SK-N-DZ (cell line): Measurements from ENCODE around the gene AGAP1.
A peak's percentile ranks its signal among the peaks of the same experiment; 100 is the strongest.

Source experiments
- DNase-seq: peaks from one replicate; pipeline ENCODE4 v3.0.0-alpha.2; 2015; ENCODE audit warnings: low spot score

Gene AGAP1

DNA sequence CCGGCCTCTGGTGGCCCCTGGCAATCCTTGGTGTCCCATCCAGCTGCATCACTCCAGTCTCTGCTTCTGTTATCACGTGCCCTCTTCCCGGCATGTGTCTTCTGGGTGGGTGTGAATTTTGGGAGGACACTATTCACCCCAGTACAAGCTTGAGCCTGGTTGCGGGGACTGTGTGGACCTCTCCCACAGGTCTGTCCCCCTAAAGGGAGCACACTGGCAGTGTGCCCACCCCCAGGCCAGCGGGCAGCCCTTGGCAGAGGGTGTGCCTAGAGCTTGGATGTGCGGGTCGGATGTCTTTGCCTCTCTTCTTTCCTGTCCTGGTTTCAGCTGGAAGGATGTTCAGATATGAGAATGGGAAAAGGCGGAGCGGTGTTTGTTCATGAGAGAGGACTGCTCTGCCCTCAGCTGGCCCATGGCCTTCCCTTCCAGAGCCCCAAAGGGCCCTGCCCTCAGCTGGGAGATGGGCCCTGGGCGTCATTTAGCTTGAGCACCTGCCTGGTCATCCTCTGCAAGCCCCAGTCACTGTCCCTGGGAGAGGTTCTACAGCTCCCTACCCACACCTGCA lies 73.2 kb downstream of the AGAP1 start:
- no peak for DNase-seq

DNA sequence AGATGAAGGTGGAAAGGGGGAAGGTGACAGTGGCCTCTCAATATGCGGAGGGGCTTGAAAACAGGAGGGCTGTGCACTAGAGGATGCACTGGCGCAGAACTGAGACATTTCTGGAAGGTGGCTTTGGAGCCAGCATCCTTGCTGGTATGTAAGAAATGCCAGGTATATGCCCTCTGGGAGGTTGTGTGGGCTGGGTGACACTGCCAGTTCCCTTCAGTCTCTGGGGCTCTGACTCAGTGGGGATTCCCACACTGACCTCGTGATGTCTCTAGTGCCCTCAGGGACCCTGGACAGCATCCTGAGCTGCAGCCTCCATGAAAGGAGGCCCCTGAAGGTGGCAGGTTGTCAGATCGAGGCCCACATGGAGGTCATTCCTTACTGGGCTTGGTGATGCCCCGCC lies 74.0 kb downstream of the AGAP1 start:
- no peak for DNase-seq

DNA sequence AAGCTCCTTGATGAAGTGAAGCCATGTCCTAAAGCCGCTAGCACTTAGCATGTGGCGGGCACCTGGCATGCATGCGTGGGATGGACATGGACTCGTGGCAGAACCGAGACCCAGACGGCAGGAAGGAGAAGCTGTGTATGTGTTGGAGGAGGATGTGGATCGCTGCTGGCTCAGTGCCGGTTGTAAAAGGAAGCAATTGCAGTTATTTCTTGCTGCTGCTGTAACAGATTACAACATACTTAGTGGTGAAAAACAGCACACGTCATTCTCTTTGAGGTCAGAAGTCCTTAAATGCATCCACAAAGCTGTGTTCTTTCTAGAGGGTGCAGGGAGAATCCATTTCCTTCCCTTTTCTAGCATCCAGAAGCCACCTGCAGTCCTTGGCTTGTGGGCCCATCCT lies 74.6 kb downstream of the AGAP1 start:
- no peak for DNase-seq

DNA sequence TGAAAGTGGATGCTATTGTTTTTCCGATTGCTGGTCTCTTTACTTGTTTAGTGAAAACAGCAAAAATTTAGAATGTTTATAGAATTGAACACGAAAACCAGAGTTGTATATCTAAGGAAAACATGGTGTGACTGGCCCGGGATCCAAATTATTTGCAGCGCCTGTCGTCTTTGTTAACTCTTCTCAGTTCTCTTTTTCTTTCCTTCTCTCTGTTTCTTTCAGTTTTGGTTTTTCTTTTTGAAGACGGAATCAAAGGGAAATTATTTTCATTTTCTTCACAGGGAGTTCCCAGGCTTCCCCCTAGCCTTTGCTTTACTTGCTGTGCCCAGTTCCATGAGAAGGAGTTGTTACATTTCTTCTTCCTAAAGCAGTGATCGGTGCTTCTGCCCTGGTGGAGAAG lies 76.0 kb downstream of the AGAP1 start:
- no peak for DNase-seq

DNA sequence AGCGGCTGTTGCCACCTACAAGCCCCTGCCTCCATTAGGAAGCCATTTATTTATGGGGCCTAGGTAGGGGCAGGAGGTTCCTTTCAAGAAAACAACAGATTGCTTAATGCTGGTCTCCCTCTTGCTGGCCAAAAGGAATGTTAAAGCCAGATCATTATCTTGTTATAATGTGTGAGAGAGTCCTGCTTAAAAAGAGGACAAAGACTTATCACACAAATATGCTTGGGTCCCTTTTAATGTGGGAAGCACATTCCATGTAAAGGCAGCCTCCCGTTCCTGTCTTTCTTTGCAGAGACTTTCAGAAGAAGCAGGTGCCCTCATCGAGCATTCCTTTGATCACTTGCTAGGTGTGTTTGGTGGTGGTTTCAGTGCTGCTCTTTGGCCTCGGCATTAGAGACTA lies 76.4 kb downstream of the AGAP1 start:
- DNase-seq: no peak

DNA sequence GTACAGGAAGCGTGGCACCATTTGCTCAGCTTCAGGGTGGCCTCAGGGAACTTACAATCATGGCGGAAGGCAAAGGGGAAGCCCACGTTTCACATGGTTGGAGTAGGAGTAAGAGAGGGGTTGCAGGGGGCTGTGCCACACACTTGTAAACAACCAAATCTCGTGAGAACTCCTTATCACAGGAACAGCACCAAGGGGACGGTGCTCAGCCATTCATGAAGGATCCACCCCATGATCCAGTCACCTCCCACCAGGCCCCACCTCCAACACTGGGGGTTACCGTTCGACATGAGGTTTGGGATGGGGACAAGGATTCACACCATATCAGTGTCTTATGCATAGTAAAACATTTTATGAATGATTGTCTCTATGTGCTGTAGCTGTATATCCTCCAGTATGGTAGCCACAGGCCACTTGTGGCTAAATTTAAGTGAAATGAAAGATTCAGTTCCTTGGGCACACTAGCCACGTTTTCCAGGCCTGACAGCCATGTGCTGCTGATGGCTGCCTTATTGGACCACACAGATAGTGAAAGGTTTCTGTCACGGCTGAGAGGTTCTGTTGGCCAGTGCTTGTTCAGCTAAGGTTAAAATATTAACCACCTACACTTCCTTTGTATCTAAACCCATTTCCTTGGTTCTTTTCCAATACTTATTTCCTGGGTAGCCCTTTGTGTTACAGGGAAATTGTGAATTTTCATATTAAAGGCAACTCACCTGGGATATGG lies 77.3 kb downstream of the AGAP1 start:
- DNase-seq: no peak

DNA sequence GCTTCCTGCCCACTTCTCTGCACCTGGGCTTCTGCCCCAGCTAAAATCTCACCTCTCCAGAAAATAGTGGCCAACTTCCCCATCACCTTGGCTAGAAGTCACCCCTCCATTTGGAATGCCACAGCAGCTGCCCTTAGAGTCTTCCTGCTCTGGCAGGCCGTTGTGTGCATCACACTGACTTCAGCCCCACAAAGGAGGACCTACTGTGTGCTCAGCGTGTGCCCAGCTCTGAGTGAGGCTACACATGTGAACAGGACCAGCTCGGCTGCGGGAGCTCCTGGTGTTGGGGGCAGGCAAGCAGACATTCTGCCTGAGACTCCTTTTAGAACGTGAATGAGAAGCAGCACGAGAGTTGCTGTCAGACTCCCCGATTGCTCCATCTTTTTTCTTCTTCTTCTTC lies 78.7 kb downstream of the AGAP1 start:
- no peak for DNase-seq

DNA sequence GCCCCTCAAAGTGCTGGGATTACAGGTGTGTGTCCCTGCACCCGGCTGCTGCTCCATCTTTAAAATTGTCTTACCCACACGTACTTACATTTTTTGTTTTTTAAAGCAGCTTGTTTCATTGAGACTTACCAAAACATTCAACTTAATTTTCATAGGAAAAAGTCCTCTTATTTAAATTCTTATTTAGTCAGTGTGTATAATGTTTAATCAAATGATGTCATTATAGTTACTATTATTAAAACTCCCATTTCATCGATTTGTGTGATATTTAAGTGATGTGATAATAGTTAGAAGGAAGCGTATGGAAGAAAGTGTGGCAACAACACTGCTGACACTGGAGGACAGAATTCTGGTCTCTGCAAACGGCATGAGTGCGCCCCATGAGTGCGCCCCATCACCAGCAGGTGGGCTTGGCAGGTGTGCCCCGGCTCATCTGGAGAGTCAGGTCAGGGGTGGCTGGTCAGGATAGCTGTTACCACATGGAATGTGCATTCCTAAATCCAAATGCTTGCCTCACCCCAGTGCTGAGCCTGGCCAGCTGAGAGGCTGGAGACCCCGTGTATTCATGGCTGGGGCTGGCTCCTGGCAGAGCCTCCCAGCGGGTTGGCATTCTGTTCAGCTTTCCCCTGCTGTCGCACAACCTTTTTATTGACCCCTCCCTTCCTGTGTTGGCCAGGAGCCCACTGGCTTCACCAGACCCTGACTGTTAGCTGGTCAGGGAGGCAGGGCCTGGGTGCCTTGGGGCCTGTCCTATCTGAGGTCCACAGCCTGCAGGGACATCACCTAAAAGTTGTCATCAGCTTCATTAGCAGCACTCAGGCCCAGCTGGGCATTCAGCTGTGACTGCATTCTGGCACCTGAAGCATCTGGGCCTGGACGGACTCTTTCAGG lies 79.7 kb downstream of the AGAP1 start:
- peak; percentile 10 for DNase-seq

DNA sequence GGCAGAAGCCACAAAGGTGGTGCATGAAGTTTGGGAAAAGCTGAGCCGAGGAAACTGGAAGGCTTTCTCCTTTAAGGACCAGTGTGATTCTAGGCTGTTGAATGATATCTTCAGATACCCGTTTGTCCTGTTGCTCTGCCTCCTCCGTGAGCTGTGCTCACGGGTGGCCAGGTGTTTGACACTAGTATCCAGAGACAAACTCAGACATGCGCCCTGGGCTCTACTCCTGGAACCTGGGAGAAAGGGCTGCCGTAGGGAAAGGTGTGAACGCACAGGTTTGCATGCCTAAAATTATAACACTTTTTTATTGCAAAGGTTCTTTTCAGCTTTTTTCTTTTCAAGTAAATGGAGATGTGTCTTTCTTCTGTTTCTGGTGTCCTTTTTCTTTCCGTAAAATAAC lies 81.6 kb downstream of the AGAP1 start:
- DNase-seq: no peak

DNA sequence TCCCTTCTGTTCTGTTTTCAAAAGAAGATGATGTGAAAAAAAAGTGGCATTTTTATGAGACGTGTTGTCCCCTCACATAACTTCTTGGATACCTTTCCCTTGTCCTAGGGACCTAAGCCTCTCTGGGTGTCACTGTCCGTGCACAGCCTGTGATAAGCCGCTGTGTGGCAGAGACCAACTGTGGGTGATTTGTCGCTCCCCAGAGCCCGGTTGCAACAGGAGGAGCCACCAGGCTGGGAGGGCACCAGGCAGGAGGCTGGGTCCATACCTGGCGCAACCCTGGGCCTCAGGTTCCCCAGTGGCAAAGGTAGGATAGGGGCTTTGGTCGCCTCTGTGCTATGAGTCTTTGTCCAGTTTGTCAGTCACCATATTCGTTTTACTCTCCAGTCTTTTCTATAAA lies 82.1 kb downstream of the AGAP1 start:
- DNase-seq: no peak

DNA sequence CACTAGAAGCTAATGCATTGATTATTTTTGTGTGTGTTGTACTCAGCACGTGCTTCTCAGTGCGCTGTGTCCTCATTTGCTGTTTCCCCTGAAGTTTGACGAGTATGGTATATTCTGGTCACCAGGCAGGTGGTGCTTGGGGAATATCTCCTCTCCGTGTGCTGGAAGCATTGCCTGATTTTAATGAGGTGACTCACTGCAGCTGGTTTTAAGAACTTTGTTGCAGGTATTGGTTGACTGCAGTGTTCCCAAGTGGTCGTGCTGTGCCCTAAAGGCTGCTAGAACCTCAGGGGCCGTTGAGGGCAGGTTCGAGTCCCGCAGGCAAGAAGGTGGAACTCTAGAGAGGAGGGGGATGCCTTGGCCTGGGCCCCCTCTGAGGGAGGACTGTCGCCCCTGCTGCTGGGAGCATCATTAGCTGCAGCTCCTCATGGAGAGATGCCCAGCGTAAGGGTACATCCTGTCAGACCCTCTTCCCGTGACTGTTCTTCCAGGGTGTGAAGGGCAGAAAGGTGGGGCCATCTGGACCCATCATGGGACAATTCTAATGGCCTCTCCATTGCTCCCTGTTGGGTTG lies 82.6 kb downstream of the AGAP1 start:
- no peak for DNase-seq

DNA sequence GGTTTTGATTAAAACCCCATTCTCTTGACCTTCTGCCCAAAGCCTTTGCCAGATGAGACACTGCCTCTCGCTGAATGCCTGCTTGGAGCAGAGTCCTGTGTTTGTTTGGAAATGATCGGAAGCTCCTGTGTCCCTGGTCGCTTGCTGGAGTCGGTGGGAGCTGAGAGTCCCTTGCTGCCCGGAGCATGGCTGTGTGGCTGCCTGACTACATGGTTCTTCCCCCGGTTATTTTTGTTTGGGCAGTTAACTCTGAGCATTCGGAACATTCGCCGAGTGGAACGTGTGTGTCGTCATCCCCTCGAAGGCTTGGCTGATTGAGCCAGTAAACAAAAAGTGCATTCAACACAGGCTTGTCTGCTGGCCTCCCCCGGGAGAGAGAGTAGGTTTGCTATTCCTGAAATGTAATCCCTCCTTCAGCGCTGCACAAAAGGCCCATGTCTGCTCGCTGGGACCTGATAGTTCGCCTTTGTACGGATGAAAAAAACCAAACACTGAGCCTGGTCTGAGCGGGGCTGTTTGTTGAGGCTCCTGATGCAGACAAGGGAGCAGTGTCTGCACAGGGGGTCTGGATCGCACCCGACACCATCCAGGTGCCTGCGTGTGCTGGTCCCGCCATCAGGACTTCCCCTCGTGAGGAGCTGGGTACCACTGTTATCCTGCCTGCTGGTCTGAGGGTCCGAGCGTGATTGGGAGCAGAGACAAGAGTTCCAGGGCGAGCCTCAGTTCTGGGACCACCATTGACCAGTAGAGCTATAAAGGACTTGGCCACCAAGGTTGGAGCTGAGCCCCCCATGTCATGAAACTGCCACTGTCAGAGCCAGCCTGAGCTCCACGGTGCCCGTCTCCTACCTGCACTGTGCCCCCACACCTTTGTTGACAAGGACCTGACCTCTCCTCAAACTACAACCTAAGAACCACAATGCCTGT lies 83.8 kb downstream of the AGAP1 start:
- no peak for DNase-seq

DNA sequence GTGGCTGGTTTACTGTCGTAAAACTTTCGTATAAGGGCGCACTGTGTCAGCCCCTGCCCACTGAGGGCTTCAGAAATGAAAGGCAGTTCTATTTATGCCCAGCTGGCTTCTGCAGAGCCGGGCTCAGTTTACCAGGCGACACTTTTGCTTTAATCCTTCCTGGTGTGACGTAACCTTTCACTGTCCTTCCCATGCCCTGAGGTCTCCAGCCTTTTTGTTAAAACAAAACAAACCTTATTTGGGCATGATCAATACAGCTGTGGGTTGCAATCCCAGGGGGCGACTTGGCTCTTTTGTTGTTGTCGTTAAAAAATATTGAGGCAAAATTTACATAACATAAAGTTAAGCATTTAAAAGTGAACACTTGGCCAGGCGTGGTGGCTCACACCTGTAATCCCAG lies 85.3 kb downstream of the AGAP1 start:
- DNase-seq: no peak

DNA sequence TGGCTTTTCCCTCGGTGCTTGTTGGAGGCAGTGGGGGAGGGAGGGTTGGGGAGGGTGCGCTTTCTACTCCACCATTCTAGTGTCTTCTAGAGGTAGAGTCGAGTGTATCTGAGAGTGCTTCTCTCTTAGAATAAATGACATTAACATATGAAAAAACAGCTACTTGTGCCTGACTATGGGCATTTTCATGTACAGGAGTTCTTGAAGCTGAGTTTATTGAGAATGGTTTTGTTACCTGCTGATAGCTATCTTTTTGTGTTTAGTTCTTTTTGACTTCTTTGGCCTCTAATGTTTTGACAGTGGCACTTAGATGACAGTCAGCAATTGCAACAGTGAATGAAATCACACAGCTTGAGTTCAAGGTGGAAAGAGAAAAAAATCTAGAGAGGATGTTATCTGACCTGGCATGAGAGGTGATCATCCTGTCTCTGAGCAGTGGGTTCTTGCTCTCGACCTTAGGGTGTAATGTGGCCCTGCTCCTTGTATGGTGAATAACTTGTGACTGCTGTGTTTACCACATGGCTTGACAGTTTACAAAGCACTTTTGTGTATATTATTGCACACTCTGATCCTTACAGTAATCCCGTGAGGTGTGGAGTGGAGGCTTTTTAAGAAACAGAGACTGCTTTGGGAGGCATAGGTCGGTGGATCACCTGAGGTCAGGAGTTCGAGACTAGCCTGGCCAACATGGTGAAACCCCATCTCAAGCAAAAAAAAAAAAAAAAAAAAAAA lies 86.7 kb downstream of the AGAP1 start:
- no peak for DNase-seq

DNA sequence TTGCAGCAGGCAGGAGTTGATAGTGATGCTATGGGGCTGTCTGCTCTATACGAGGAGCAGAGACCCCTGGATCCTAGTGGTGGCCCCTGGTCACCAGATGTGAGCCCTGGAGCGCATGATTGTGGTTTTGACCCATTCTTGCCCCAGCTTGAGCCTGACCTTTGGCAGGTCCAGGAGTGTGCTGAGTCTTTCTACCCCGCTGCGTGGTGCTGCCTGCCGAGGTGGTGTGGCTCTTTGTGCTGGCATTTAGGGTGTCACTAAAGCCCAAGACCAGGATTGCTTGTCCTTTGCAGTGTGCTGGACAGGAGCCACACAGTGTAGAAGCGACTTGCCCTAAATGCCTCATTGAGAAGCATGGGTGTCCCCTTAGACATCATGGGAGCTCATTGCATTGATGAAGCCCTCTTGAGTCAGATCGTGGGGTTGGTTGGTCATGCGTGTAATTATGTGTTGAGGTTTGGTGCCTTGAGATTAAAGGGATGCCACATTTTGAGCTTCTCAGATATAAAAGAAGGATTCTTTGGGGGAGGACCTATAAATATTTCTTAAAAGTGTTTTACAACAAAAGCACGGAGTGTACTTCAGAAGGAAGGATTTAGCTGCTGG lies 88.3 kb downstream of the AGAP1 start:
- no peak for DNase-seq

DNA sequence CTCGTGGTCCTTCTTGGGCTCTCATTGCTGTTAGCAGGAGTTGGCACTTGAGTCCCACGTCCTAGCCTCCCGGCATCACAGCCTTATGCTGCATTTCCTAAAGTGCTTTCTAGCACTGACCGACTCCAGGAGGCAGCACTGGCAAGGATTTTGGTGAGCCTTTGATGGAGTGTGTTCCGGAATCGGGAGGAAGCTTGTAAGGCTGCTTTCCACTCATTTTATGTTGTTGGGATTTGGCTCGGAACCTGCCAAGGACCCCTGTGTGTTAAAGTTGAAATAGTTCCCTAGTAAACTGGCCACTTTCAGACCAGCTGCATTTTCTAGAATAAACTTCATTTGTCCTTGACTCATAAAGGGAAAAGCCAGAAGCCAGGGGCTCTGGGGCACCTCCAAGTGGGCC lies 88.9 kb downstream of the AGAP1 start:
- no peak for DNase-seq

DNA sequence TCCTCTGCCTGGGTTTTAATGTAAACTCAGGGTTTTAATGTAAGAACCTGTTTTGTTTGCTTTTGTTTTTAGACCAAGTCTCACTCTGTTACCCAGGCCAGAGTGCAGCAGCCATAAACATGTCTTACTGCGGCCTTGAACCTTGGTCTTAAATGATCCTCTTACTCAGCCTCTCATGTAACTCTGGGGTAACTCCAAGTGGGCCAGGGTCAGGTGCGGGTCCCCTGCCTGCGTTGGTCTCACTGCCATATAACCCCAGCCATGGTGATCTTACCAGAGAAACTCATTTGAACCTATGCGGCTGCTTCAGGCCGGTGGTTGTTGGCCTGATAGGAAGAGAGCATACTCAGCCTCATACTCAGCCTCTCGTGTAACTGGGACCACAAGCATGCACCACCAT lies 89.3 kb downstream of the AGAP1 start:
- no peak for DNase-seq

DNA sequence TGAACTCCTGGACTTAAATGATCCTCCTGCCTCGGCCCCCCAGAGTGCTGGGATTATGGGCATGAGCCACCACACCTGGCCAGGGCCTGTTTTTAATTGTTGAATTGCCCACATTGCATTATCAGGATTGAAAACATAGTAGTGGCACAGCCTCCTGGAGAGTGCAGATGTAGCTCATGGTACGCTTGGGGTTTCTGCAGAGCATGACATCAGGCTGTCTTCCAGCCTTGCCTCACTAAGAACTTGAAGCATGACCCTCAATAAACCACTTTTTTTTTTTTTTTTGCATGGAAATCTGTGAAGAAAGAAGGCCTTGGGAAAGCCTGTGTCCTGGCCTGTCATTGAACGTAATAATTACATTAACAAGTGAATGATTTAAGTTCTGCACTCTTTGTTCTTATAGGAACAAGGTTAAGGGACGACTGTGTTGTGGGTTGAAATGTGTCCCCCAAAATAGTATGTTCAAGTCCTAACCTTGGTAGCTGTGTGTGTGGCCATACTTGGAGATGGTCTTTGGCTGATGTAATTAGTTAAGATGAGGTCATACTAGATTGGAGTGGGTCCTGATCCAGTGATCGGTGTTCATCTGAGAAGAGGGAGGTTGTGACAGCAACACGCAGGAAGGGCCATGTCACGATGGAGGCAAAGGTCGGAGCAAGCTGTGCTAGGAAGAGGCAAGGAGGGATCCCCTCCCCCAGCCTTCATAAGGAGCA lies 90.2 kb downstream of the AGAP1 start:
- no peak for DNase-seq

DNA sequence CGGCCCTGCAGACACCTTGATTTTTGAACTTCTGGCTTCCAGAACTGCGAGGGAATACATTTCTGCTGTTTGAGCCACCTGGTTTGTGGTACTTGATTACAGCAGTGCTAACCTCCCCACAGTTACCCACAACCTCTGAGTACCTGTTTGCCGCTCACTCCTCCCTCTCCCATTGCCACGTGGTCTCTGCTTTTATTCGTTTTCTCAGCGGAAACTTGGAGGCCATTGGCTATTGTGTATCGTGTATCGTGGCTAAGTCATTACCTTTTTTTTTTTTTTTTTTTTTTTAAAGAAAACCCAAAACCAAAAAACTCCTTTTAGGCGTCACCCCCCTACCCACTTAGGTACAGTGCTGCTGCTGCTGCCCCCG lies 90.8 kb downstream of the AGAP1 start:
- DNase-seq: no peak

DNA sequence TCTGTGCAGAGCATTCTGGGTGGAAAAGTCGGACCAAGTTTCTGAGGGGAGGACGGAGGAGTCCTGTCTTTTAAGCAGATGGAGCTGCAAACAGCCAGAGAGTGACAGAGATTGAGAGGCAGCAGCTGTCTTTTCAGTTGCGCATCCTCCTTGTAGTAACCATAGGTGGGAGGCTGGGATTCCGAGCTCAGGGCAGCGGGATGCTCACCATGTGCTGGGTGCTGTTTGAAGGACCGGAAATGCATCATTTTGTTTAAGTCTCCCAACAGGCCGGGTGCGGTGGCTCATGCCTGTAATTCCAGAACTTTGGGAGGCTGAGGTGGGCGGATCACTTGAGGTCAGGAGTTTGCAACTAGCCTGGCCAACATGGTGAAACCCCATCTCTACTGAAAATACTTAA lies 93.4 kb downstream of the AGAP1 start:
- DNase-seq: no peak
